T-helper 2 cell treated with Interferon-gamma antibody and Interleukin-4, amounts not matched to agents 5 μg/mL and 100 μg/mL, for 36 hours (primary cell): ENCODE measurements around the gene PTPN1.
A peak's percentile ranks its signal among the peaks of the same experiment; 100 is the strongest.
"Not testable (repeated sequence)": the region's sequence is repeated elsewhere in the genome, so short reads cannot be mapped to it uniquely, and the experiment has no call there.

Source experiments
- DNase-seq: peaks from one replicate; pipeline ENCODE4 v3.0.0; 2021; ENCODE audit warnings: low spot score
- H3K27ac Mint-ChIP-seq: one replicate; pipeline ENCODE4 v1.8.0; 2021; ENCODE audit warnings: mild to moderate bottlenecking, mixed read lengths
- H3K27me3 Mint-ChIP-seq: one replicate; pipeline ENCODE4 v1.8.0; 2021; ENCODE audit warnings: low read depth, mixed read lengths
- H3K36me3 Mint-ChIP-seq: one replicate; pipeline ENCODE4 v1.8.0; 2021; ENCODE audit warnings: low read depth, mixed read lengths
- H3K4me1 Mint-ChIP-seq: one replicate; pipeline ENCODE4 v1.8.0; 2021; ENCODE audit warnings: low read depth, mixed read lengths
- H3K4me3 Mint-ChIP-seq: one replicate; pipeline ENCODE4 v1.8.0; 2022; ENCODE audit warnings: mild to moderate bottlenecking, moderate library complexity, mixed read lengths
- H3K9me3 Mint-ChIP-seq: one replicate; pipeline ENCODE4 v1.8.0; 2021; ENCODE audit warnings: mixed read lengths

Gene PTPN1

DNA sequence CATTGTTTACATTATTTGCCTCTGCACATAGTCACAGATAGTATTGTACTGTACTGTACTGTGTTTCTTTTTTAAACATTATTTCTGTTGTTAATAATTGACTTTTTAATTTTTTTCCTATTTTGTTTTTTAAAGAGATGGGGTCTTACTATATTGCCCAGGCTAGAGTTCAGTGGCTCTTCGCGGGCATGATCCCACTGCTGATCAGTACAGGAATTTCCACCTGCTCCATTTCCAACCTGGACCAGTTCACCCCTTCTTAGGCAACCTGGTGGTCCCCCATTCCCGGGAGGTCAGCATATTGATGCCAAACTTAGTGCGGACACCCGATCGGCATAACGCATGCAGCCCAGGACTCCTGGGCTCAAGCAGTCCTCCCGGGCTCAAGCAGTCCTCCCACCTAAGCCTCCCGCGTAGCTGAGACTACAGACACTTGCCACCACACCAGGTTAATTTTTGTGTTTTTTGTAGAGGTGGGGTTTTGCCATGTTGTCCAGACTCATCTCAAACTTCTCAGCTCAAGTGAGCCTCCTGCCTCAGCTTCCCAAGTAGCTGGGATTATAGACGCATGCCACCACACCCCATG, 47.5 kb downstream of the PTPN1 start:
- Mint-ChIP-seq H3K36me3 (peaks cover 26% of the 10 kb centered on the region), H3K27me3 (no peaks in the 10 kb centered on the region), H3K4me3 (no peak overlapping the region), H3K4me1 (peaks cover 27% of the 10 kb centered on the region), H3K27ac (no peak overlapping the region), H3K9me3 (no peaks in the 10 kb centered on the region)
- no peak for DNase-seq

DNA sequence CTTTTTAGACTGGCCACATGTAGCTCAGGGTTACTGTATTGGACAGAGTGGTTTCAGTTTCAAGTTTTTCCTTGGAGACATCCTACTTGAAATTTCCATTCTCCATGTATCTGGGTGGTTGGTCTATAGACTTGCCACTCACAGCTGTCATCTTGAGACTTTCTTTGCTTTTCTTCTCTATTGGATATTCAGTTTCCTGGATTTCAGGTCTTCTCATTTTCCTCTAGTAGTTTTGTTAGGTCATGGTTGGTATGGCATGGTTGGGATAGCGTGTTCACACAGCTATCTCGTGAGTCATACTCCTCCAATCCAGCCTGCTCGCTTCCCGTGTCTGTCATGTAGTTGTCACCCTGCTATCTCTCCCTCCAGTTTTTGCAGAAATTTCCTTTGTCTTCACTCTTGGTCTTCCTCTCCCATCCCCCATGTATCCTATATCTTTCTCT, 48.3 kb downstream of the PTPN1 start:
- H3K9me3 Mint-ChIP-seq = no peaks in the 10 kb centered on the region
- no peak for DNase-seq
- peaks cover 31% of the 10 kb centered on the region for H3K4me1 Mint-ChIP-seq
- no peaks in the 10 kb centered on the region for H3K27me3 Mint-ChIP-seq
- peaks cover 32% of the 10 kb centered on the region for H3K36me3 Mint-ChIP-seq
- no peak overlapping the region for H3K4me3 Mint-ChIP-seq
- no peak overlapping the region for H3K27ac Mint-ChIP-seq

- peaks cover 33% of the 10 kb centered on the region for H3K36me3 Mint-ChIP-seq
- peaks cover 31% of the 10 kb centered on the region for H3K4me1 Mint-ChIP-seq
- no peak overlapping the region for H3K27ac Mint-ChIP-seq
- H3K27me3 Mint-ChIP-seq = no peaks in the 10 kb centered on the region
- DNase-seq = no peak
- H3K4me3 Mint-ChIP-seq = no peak overlapping the region
- no peaks in the 10 kb centered on the region for H3K9me3 Mint-ChIP-seq
Observed at GRCh38 chr20:50559149-50559548, 49.0 kb downstream of the PTPN1 start.

- Mint-ChIP-seq H3K9me3 (no peaks in the 10 kb centered on the region), H3K4me3 (no peak overlapping the region), H3K27ac (peak overlapping the region; percentile 32), H3K4me1 (peaks cover 33% of the 10 kb centered on the region), H3K27me3 (no peaks in the 10 kb centered on the region), H3K36me3 (peaks cover 38% of the 10 kb centered on the region)
- DNase-seq = no peak
Observed at GRCh38 chr20:50559856-50560638, 49.9 kb downstream of the PTPN1 start.

DNA sequence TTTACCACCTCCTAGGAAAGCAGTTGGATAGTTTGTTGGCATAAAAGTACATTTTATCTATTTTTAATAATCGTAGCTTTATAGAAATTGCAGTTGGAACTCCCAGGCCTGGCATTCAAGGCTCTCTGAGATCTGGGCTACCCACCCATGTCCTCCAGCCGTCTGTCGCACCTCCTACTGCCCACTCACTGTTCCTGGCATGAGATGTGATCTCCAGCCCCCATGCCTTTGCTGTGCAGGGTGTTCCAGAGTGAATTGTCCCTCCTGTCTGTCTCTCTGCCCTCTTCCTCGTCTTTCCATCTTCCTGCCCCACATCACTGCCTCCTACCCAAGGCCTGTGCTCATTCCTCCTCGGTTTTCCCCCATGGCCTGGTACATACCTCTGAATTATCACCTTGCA, 50.7 kb downstream of the PTPN1 start:
- H3K4me1 Mint-ChIP-seq = peaks cover 34% of the 10 kb centered on the region
- no peaks in the 10 kb centered on the region for H3K9me3 Mint-ChIP-seq
- peak overlapping the region; percentile 15 for H3K4me3 Mint-ChIP-seq
- no peaks in the 10 kb centered on the region for H3K27me3 Mint-ChIP-seq
- no peak for DNase-seq
- H3K36me3 Mint-ChIP-seq = peaks cover 39% of the 10 kb centered on the region
- H3K27ac Mint-ChIP-seq = peak overlapping the region; percentile 81

DNA sequence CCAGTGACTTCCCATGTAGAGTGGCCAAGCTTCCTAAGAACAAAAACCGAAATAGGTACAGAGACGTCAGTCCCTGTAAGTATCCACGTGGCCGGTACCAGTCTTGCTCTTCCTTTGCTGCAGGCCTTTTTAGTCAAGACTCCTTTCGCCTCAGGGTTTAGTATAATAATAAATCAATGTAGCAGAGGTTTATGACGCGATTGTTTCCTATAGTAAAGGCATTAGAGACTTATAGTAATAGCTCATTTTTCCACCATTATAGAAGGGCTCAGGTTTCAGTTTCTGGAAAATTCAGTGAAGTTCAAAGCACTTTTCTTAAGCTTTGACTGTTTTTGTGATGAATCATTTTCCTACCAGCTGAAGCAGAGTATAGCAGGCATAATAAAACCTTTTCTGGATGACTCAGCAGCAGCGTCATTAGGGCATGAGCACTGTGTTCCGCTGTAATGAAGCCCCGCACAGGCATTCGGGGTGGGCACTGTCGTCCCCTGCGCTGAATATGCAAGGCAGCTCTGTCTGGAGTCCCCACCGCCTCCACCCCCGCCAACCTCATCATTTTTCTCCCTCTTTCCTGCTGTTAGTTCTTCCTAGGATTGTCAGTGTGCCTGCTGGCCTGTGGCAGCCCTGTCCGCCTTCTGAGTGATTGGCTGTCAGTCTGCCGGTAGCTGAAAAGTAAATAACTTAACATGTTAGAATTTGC, 51.3 kb downstream of the PTPN1 start:
- H3K27ac Mint-ChIP-seq = peak overlapping the region; percentile 83
- H3K4me1 Mint-ChIP-seq = peaks cover 32% of the 10 kb centered on the region
- H3K4me3 Mint-ChIP-seq = peak overlapping the region; percentile 15
- no peaks in the 10 kb centered on the region for H3K9me3 Mint-ChIP-seq
- H3K36me3 Mint-ChIP-seq = peaks cover 38% of the 10 kb centered on the region
- peak; percentile 76 for DNase-seq
- H3K27me3 Mint-ChIP-seq = no peaks in the 10 kb centered on the region

- DNase-seq = no peak
- Mint-ChIP-seq H3K4me3 (no peak overlapping the region), H3K9me3 (no peaks in the 10 kb centered on the region), H3K27ac (peak overlapping the region; percentile 83), H3K27me3 (no peaks in the 10 kb centered on the region), H3K36me3 (peaks cover 43% of the 10 kb centered on the region), H3K4me1 (peaks cover 36% of the 10 kb centered on the region)
Observed at GRCh38 chr20:50562262-50562701, 52.1 kb downstream of the PTPN1 start.

DNA sequence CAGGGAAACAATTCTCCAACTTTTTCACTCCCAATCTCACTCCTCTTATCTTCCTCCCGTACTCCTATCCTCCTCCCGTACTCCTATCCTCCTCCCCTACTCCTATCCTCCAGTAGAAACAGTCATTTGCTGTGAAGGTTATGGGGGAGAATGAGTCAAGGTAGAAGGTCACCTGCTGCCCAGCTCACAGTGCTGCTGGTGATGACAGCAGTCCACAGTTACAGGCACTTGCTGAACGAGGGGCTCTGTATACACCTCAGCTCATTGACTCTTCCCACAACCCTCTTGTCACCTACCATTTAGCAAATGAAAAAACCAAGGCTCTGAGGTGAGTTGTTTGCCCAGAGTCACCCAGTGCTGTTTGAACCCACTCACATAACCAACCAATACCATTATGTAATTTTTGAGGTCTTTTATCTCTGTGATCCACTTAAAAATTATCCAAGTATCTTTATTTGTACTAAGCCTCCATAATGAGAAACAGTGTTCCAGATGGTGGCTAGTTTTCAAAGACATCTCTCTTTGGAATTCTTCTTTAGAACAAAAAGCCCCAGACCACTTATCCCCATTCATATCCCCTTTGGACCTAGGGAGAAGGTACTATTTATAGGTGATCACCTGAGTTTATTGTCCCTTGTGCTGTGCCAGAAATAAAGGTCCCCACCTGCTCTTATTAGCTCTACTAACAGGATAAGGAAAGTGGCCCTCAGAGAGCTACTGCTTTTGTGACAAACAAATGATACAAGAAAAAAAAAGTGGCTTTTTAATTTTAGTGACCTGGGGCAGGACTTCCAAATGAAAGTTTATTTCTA, 53.2 kb downstream of the PTPN1 start:
- H3K9me3 Mint-ChIP-seq = no peaks in the 10 kb centered on the region
- no peak for DNase-seq
- H3K27me3 Mint-ChIP-seq = no peaks in the 10 kb centered on the region
- no peak overlapping the region for H3K4me3 Mint-ChIP-seq
- H3K27ac Mint-ChIP-seq = no peak overlapping the region
- H3K4me1 Mint-ChIP-seq = peaks cover 42% of the 10 kb centered on the region
- peaks cover 49% of the 10 kb centered on the region for H3K36me3 Mint-ChIP-seq

- no peak for DNase-seq
- H3K27ac Mint-ChIP-seq = no peak overlapping the region
- peaks cover 66% of the 10 kb centered on the region for H3K36me3 Mint-ChIP-seq
- H3K4me1 Mint-ChIP-seq = peaks cover 49% of the 10 kb centered on the region
- H3K9me3 Mint-ChIP-seq = no peaks in the 10 kb centered on the region
- no peak overlapping the region for H3K4me3 Mint-ChIP-seq
- no peaks in the 10 kb centered on the region for H3K27me3 Mint-ChIP-seq
Observed at GRCh38 chr20:50565383-50565782, 55.2 kb downstream of the PTPN1 start.

DNA sequence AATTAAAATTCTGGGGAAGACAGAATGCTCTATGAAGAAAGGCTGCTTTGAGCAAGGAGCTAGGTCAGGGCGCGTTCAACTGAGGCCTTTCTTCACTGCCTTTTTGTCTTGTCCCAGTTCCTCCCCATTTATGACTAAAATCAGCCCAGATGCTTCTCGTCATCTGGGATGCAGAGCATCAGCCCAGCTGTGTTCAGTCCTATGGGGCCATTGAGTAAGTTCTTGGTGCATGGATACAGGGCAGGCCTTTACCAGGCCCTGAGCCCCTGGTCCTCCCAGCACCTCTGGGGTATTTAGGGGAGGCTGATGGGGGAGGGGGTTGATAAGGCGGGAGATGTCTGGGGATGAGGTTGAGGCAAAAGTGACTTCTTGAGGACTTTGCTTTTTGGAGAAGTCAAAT, 55.7 kb downstream of the PTPN1 start:
- peaks cover 67% of the 10 kb centered on the region for H3K36me3 Mint-ChIP-seq
- no peak overlapping the region for H3K27ac Mint-ChIP-seq
- H3K4me3 Mint-ChIP-seq = no peak overlapping the region
- H3K27me3 Mint-ChIP-seq = no peaks in the 10 kb centered on the region
- peaks cover 52% of the 10 kb centered on the region for H3K4me1 Mint-ChIP-seq
- H3K9me3 Mint-ChIP-seq = no peaks in the 10 kb centered on the region
- no peak for DNase-seq

DNA sequence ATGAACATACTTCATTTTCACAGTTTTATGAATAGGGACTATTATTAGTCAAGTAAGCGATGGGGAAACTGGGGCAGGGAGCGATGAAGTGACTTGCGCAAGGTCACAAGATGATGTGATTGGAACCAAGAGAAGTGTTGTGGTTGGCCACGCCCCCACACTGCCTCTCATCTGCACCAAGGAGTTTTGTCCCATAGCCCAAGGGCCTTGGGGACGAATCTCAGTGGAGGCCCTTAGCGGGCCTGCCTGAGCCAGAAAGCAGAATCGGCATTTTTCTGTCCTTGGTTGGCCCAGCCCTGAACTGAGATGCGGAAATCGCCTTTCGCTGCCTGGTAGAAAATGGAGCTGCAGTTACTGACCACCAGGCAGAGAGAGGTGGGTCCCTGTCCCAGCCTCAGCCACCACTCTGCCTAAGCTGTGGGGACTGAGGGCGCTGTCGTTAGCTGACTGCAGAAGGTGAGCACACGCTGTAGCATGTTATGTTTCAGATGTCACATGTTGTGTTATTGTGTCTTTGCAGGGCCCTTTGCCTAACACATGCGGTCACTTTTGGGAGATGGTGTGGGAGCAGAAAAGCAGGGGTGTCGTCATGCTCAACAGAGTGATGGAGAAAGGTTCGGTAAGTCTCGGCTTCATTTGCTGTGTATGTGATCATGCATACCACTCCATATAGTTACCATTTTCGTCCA, 57.8 kb downstream of the PTPN1 start:
- H3K27me3 Mint-ChIP-seq = no peaks in the 10 kb centered on the region
- H3K27ac Mint-ChIP-seq = no peak overlapping the region
- no peak for DNase-seq
- peaks cover 61% of the 10 kb centered on the region for H3K36me3 Mint-ChIP-seq
- no peak overlapping the region for H3K4me3 Mint-ChIP-seq
- no peaks in the 10 kb centered on the region for H3K9me3 Mint-ChIP-seq
- peaks cover 44% of the 10 kb centered on the region for H3K4me1 Mint-ChIP-seq

GRCh38 chr20:50568549-50568942, 58.4 kb downstream of the PTPN1 start:
- Mint-ChIP-seq H3K9me3 (no peaks in the 10 kb centered on the region), H3K27ac (peak overlapping the region; percentile 24), H3K4me1 (peaks cover 46% of the 10 kb centered on the region), H3K36me3 (peaks cover 59% of the 10 kb centered on the region), H3K4me3 (no peak overlapping the region), H3K27me3 (no peaks in the 10 kb centered on the region)
- DNase-seq = no peak

DNA sequence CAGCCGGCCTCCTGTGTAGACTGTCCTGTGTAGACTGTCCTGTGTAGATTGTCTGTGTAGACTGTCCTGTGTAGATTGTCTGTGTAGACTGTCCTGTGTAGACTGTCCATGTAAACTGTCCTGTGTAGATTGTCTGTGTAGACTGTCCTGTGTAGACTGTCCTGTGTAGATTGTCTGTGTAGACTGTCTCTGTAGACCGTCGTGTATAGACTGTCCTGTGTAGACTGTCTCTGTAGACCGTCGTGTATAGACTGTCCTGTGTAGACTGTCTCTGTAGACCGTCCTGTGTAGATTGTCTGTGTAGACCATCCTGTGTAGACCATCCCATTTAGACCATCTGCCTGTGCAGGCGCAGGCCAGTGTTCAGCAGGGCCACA, 59.3 kb downstream of the PTPN1 start:
- not testable (repeated sequence) for H3K9me3 Mint-ChIP-seq, H3K27me3 Mint-ChIP-seq, DNase-seq
- Mint-ChIP-seq H3K4me3 (peak overlapping the region; percentile 64), H3K4me1 (peaks cover 48% of the 10 kb centered on the region), H3K36me3 (peaks cover 63% of the 10 kb centered on the region), H3K27ac (peak overlapping the region; percentile 83)
